ENCODE measurements around the gene THY1.

DNA sequence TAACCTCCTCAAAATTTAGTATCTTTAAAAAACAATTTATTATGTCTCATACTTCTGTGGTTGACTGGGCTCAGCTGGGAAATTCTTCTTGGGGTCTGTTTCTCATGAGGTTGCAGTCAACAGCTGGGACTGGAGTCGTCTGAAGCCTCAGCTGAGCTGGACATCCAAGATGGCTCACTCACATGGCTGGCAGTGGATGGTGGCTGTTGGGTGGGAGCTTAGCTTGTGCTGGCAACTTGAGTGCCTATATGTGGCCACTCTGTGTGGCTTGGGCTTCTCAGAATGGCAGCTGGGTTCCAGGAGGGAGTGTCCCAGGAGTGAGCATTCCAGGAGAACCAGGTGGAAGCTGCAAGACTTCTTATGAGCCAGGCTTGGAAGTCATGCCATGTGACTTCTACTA is 13.2 kb downstream of the THY1 start:
- TF ChIP-seq, protein P1, sequence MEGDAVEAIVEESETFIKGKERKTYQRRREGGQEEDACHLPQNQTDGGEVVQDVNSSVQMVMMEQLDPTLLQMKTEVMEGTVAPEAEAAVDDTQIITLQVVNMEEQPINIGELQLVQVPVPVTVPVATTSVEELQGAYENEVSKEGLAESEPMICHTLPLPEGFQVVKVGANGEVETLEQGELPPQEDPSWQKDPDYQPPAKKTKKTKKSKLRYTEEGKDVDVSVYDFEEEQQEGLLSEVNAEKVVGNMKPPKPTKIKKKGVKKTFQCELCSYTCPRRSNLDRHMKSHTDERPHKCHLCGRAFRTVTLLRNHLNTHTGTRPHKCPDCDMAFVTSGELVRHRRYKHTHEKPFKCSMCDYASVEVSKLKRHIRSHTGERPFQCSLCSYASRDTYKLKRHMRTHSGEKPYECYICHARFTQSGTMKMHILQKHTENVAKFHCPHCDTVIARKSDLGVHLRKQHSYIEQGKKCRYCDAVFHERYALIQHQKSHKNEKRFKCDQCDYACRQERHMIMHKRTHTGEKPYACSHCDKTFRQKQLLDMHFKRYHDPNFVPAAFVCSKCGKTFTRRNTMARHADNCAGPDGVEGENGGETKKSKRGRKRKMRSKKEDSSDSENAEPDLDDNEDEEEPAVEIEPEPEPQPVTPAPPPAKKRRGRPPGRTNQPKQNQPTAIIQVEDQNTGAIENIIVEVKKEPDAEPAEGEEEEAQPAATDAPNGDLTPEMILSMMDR (IDR thresholded peaks at IDR 0.05) = no peak
- no peak for TF ChIP-seq POLR2A (IDR thresholded peaks at IDR 0.05)
- no peak for TF ChIP-seq EP300 (IDR thresholded peaks at IDR 0.05)

All from sigmoid colon (tissue), 4 donors.